ENCODE results near the gene PAX6.

GRCh38 chr11:31764766-31765165 lies 46.4 kb downstream of the PAX6 start:
- no peak for TF ChIP-seq CTCF (conservative IDR thresholded peaks at IDR 0.05 in 1 of 2, IDR thresholded peaks at IDR 0.05 in 1 of 2; ENCODE audit: low read depth in 1 of 2, low read length in 2 of 2)
- TF ChIP-seq EZH2 (IDR thresholded peaks at IDR 0.05; ENCODE audit: low read length, missing control alignments): no peak

Data from fibroblast of lung (primary cell).